ENCODE data around the gene LCNL1.

LCNL1 gene

GRCh38 chr9:136984464-136985026 lies 1.8 kb downstream of the LCNL1 start:
- Histone ChIP-seq H3K4me3 (ENCODE audit: low read depth, low read length) (no peak overlapping the region), H3K79me2 (no peaks in the 10 kb centered on the region), H2AFZ (no peak overlapping the region), H3K4me1 (no peaks in the 10 kb centered on the region), H3K4me2 (ENCODE audit: low read length) (no peak overlapping the region), H3K27me3 (ENCODE audit: control insufficient read depth, insufficient read depth, low read length) (no peaks in the 10 kb centered on the region), H3K27ac (no peak overlapping the region), H3K36me3 (ENCODE audit: control insufficient read depth, insufficient read depth, low read length) (no peaks in the 10 kb centered on the region), H3K9ac (no peak overlapping the region), H3K9me3 (ENCODE audit: control insufficient read depth, low read length) (no peaks in the 10 kb centered on the region)
- no peak for TF ChIP-seq CTCF (IDR thresholded peaks at IDR 0.05)

- H3K27me3 ChIP-seq (ENCODE audit: control insufficient read depth, insufficient read depth, low read length): no peaks in the 10 kb centered on the region
These were observed 2.3 kb downstream of the LCNL1 start for GRCh38 chr9:136985027-136985602.

GRCh38 chr9:136985853-136986252 lies 3.1 kb downstream of the LCNL1 start:
- no peaks in the 10 kb centered on the region for H3K36me3 ChIP-seq (ENCODE audit: control insufficient read depth, insufficient read depth, low read length)
- H3K9me3 ChIP-seq (ENCODE audit: control insufficient read depth, low read length): no peaks in the 10 kb centered on the region
- H3K27me3 ChIP-seq (ENCODE audit: control insufficient read depth, insufficient read depth, low read length): no peaks in the 10 kb centered on the region
- no peak for TF ChIP-seq CTCF (IDR thresholded peaks at IDR 0.05)
- no peak overlapping the region for H3K4me2 ChIP-seq (ENCODE audit: low read length)
- H2AFZ ChIP-seq: no peak overlapping the region
- H3K79me2 ChIP-seq: no peaks in the 10 kb centered on the region
- no peak overlapping the region for H3K4me3 ChIP-seq (ENCODE audit: low read depth, low read length)
- no peak overlapping the region for H3K27ac ChIP-seq
- H3K9ac ChIP-seq: no peak overlapping the region
- no peaks in the 10 kb centered on the region for H3K4me1 ChIP-seq

More at GRCh38 chr9:136985027-136985602, 2.3 kb downstream of the LCNL1 start:
- no peak overlapping the region for H2AFZ ChIP-seq
- no peaks in the 10 kb centered on the region for H3K36me3 ChIP-seq (ENCODE audit: control insufficient read depth, insufficient read depth, low read length)
- no peaks in the 10 kb centered on the region for H3K4me1 ChIP-seq
- H3K4me2 ChIP-seq (ENCODE audit: low read length): no peak overlapping the region
- H3K79me2 ChIP-seq: no peaks in the 10 kb centered on the region
- no peaks in the 10 kb centered on the region for H3K9me3 ChIP-seq (ENCODE audit: control insufficient read depth, low read length)
- H3K27ac ChIP-seq: no peak overlapping the region
- H3K4me3 ChIP-seq (ENCODE audit: low read depth, low read length): no peak overlapping the region
- no peak for TF ChIP-seq CTCF (IDR thresholded peaks at IDR 0.05)
- H3K9ac ChIP-seq: no peak overlapping the region

- no peak overlapping the region for H3K4me2 ChIP-seq (ENCODE audit: low read length)
- H3K9me3 ChIP-seq (ENCODE audit: control insufficient read depth, low read length): no peaks in the 10 kb centered on the region
- no peaks in the 10 kb centered on the region for H3K79me2 ChIP-seq
- no peak overlapping the region for H3K27ac ChIP-seq
- H3K4me3 ChIP-seq (ENCODE audit: low read depth, low read length): no peak overlapping the region
- no peak overlapping the region for H3K9ac ChIP-seq
- no peaks in the 10 kb centered on the region for H3K27me3 ChIP-seq (ENCODE audit: control insufficient read depth, insufficient read depth, low read length)
- no peaks in the 10 kb centered on the region for H3K4me1 ChIP-seq
- H3K36me3 ChIP-seq (ENCODE audit: control insufficient read depth, insufficient read depth, low read length): no peaks in the 10 kb centered on the region
- no peak overlapping the region for H2AFZ ChIP-seq
- TF ChIP-seq CTCF (IDR thresholded peaks at IDR 0.05): no peak
These were observed 6.1 kb downstream of the LCNL1 start for GRCh38 chr9:136988872-136989271.
